GM06990 (cell line): ENCODE results near the gene DEXI.
A peak's percentile ranks its signal among the peaks of the same experiment; 100 is the strongest.
"Not testable (repeated sequence)": the region's sequence is repeated elsewhere in the genome, so short reads cannot be mapped to it uniquely, and the experiment has no call there.

ENCODE experiments used
- DNase-seq: peaks from one replicate; pipeline ENCODE4 v3.0.0-alpha.2; 2011; ENCODE audit not compliant: insufficient read length; ENCODE audit errors: extremely low read depth
- H3K27me3 ChIP-seq: replicated peaks from 2 replicates; pipeline ENCODE4 v1.6.0; 2011; ENCODE audit warnings: low read length; ENCODE audit not compliant: control insufficient read depth, insufficient read depth
- H3K36me3 ChIP-seq: 2 replicates; pipeline ENCODE4 v1.5.1; 2011; ENCODE audit warnings: low read length; ENCODE audit not compliant: control insufficient read depth, insufficient read depth
- H3K4me3 ChIP-seq: replicated peaks from 2 replicates; pipeline ENCODE4 v1.5.1; 2011; ENCODE audit warnings: low read depth, mild to moderate bottlenecking, control low read depth, low read length
- CTCF ChIP-seq: IDR thresholded peaks from 2 replicates; pipeline ENCODE4 v1.5.1; 2011; ENCODE audit warnings: low read length, control low read depth, mild to moderate bottlenecking, inconsistent platforms; ENCODE audit not compliant: insufficient read depth, poor library complexity, severe bottlenecking

DEXI gene

GRCh38 chr16:10945065-10945787, 3.0 kb upstream of the DEXI start:
- H3K36me3 ChIP-seq, result no peaks in the 10 kb centered on the region
- H3K4me3 ChIP-seq, result peak overlapping the region; percentile 92
- no peaks in the 10 kb centered on the region for H3K27me3 ChIP-seq
- DNase-seq, result no peak
- no peak for TF ChIP-seq CTCF

- H3K27me3 ChIP-seq, result no peaks in the 10 kb centered on the region
- peak; percentile 98 for DNase-seq
- no peak for TF ChIP-seq CTCF
- peak within 1 kb of the TSS; percentile 92 for H3K4me3 ChIP-seq
- H3K36me3 ChIP-seq, result no peaks in the 10 kb centered on the region
These were observed 2.2 kb upstream of the DEXI start, which contains the start of gene CLEC16A for GRCh38 chr16:10944249-10945064. Gene CLEC16A, plus strand, starts transcription at chr16:10944564. Its CDS starts 154 bp downstream, at chr16:10944718.

GRCh38 chr16:10943064-10943353, 741 bp upstream of the DEXI start:
- Histone ChIP-seq H3K36me3 (no peaks in the 10 kb centered on the region), H3K4me3 (no peak overlapping the region), H3K27me3 (no peaks in the 10 kb centered on the region)
- no peak for DNase-seq
- no peak for TF ChIP-seq CTCF

GRCh38 chr16:10941935-10942351, 325 bp downstream of the DEXI start:
- peak overlapping the region; percentile 83 for H3K4me3 ChIP-seq
- H3K27me3 ChIP-seq, DNase-seq, H3K36me3 ChIP-seq: not testable (repeated sequence)

- Histone ChIP-seq H3K4me3 (peak overlapping the region; percentile 83), H3K27me3 (no peaks in the 10 kb centered on the region), H3K36me3 (peaks cover 6% of the 10 kb centered on the region)
- TF ChIP-seq CTCF, result no peak
- DNase-seq, result no peak
These were observed 938 bp downstream of the DEXI start for GRCh38 chr16:10941127-10941933.
